Measurements from ENCODE around the gene C10orf71. TPM values are rescaled to one million over a fixed set of nuclear protein-coding genes. Genes with fewer than 3 reads are reported as not detected.

Gene C10orf71
- total RNA-seq, 1 experiment from 2014 or later: not detected

DNA sequence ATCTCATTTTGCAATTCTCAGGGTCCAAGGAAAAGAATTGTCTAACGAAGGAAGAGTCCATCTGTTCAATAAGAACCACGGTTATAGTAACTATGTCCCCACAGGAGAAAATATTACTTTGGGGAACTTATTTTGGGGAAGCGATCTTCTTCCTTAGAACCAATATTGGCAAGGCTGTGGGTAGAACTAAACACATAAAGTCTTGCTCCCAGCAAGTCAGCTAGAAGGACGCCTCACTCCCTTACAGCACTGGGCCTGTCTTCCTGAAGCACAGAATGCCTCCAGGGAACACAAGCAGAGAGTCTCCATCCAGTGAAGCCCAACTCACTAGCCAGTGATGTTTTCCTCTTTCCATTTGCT, 30.2 kb downstream of the C10orf71 start:
- no peak for ATAC-seq
- no peaks in the 10 kb centered on the region for H3K36me3 ChIP-seq (ENCODE audit: control insufficient read depth in 1 of 2, insufficient read depth in 2 of 2, low read length in 2 of 2)
- H3K27ac ChIP-seq (ENCODE audit: low read depth, low read length): no peak overlapping the region
- POLR2A ChIA-PET: no interaction called here
- no peak for TF ChIP-seq CEBPB (IDR thresholded peaks at IDR 0.05; ENCODE audit: low read depth)
- no peak for TF ChIP-seq POLR2A (IDR thresholded peaks at IDR 0.05; ENCODE audit: borderline replicate concordance, extremely low read depth, insufficient read depth, insufficient read length)
- TF ChIP-seq RAD21 (IDR thresholded peaks at IDR 0.05; ENCODE audit: low read depth): no peak
- no peak for TF ChIP-seq EZH2 (IDR thresholded peaks at IDR 0.05)
- TF ChIP-seq SIN3A (IDR thresholded peaks at IDR 0.05; ENCODE audit: low read depth): no peak
- TF ChIP-seq YY1 (IDR thresholded peaks at IDR 0.05; ENCODE audit: extremely low read depth, insufficient replicate concordance, low read depth, low read length): no peak
- no peak for TF ChIP-seq FOSL1 (IDR thresholded peaks at IDR 0.05; ENCODE audit: low read depth)
- no peak for TF ChIP-seq SP1 (IDR thresholded peaks at IDR 0.05; ENCODE audit: low read depth)
- TF ChIP-seq TCF7L2 (IDR thresholded peaks at IDR 0.05; ENCODE audit: borderline replicate concordance, extremely low read depth, insufficient read depth, insufficient read length): no peak
- TF ChIP-seq ZFX (IDR thresholded peaks at IDR 0.05): no peak
- TF ChIP-seq EGR1 (IDR thresholded peaks at IDR 0.05; ENCODE audit: low read depth): no peak
- no peak for TF ChIP-seq EZH2phosphoT487 (IDR thresholded peaks at IDR 0.05; ENCODE audit: borderline replicate concordance)
- no peak for TF ChIP-seq ELF1 (IDR thresholded peaks at IDR 0.05; ENCODE audit: borderline replicate concordance, low read depth)
- TF ChIP-seq JUND (IDR thresholded peaks at IDR 0.05): no peak
- no peak for TF ChIP-seq POLR2AphosphoS5 (IDR thresholded peaks at IDR 0.05; ENCODE audit: low read depth, low read length)
- TF ChIP-seq, protein P1, sequence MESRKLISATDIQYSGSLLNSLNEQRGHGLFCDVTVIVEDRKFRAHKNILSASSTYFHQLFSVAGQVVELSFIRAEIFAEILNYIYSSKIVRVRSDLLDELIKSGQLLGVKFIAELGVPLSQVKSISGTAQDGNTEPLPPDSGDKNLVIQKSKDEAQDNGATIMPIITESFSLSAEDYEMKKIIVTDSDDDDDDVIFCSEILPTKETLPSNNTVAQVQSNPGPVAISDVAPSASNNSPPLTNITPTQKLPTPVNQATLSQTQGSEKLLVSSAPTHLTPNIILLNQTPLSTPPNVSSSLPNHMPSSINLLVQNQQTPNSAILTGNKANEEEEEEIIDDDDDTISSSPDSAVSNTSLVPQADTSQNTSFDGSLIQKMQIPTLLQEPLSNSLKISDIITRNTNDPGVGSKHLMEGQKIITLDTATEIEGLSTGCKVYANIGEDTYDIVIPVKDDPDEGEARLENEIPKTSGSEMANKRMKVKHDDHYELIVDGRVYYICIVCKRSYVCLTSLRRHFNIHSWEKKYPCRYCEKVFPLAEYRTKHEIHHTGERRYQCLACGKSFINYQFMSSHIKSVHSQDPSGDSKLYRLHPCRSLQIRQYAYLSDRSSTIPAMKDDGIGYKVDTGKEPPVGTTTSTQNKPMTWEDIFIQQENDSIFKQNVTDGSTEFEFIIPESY (IDR thresholded peaks at IDR 0.05; ENCODE audit: extremely low read depth, insufficient replicate concordance, low read length): no peak
- TF ChIP-seq, protein P2, sequence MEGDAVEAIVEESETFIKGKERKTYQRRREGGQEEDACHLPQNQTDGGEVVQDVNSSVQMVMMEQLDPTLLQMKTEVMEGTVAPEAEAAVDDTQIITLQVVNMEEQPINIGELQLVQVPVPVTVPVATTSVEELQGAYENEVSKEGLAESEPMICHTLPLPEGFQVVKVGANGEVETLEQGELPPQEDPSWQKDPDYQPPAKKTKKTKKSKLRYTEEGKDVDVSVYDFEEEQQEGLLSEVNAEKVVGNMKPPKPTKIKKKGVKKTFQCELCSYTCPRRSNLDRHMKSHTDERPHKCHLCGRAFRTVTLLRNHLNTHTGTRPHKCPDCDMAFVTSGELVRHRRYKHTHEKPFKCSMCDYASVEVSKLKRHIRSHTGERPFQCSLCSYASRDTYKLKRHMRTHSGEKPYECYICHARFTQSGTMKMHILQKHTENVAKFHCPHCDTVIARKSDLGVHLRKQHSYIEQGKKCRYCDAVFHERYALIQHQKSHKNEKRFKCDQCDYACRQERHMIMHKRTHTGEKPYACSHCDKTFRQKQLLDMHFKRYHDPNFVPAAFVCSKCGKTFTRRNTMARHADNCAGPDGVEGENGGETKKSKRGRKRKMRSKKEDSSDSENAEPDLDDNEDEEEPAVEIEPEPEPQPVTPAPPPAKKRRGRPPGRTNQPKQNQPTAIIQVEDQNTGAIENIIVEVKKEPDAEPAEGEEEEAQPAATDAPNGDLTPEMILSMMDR (IDR thresholded peaks at IDR 0.05 in 2 of 3, conservative IDR thresholded peaks at IDR 0.05 in 1 of 3; ENCODE audit: borderline replicate concordance in 1 of 3, insufficient read depth in 1 of 3, low read depth in 2 of 3, low read length in 2 of 3): no peak
- TF ChIP-seq, protein P3, sequence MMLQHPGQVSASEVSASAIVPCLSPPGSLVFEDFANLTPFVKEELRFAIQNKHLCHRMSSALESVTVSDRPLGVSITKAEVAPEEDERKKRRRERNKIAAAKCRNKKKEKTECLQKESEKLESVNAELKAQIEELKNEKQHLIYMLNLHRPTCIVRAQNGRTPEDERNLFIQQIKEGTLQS (IDR thresholded peaks at IDR 0.05): no peak
- TF ChIP-seq, protein P4, sequence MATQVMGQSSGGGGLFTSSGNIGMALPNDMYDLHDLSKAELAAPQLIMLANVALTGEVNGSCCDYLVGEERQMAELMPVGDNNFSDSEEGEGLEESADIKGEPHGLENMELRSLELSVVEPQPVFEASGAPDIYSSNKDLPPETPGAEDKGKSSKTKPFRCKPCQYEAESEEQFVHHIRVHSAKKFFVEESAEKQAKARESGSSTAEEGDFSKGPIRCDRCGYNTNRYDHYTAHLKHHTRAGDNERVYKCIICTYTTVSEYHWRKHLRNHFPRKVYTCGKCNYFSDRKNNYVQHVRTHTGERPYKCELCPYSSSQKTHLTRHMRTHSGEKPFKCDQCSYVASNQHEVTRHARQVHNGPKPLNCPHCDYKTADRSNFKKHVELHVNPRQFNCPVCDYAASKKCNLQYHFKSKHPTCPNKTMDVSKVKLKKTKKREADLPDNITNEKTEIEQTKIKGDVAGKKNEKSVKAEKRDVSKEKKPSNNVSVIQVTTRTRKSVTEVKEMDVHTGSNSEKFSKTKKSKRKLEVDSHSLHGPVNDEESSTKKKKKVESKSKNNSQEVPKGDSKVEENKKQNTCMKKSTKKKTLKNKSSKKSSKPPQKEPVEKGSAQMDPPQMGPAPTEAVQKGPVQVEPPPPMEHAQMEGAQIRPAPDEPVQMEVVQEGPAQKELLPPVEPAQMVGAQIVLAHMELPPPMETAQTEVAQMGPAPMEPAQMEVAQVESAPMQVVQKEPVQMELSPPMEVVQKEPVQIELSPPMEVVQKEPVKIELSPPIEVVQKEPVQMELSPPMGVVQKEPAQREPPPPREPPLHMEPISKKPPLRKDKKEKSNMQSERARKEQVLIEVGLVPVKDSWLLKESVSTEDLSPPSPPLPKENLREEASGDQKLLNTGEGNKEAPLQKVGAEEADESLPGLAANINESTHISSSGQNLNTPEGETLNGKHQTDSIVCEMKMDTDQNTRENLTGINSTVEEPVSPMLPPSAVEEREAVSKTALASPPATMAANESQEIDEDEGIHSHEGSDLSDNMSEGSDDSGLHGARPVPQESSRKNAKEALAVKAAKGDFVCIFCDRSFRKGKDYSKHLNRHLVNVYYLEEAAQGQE (IDR thresholded peaks at IDR 0.05; ENCODE audit: low read depth): no peak
- no peak overlapping the region for H2AFZ ChIP-seq (ENCODE audit: low read depth, low read length, poor library complexity, severe bottlenecking)
- H4K20me1 ChIP-seq (ENCODE audit: insufficient read depth): no peaks in the 10 kb centered on the region
- no peak overlapping the region for H3K4me3 ChIP-seq (replicated peaks in 1 of 2; ENCODE audit: low read depth in 1 of 2, low read length in 2 of 2)
- H3K4me1 ChIP-seq (ENCODE audit: control insufficient read depth in 1 of 2, insufficient read depth in 2 of 2, low read length in 2 of 2): no peaks in the 10 kb centered on the region
- H3K79me2 ChIP-seq (ENCODE audit: insufficient read depth, low read length): no peaks in the 10 kb centered on the region
- CTCF ChIA-PET: no interaction called here
- H3K27me3 ChIP-seq (ENCODE audit: insufficient read depth, low read length): peaks cover 19% of the 10 kb centered on the region
- no TSS peak for BruUV-seq (replicated peaks)
- H3K9me3 ChIP-seq (ENCODE audit: control insufficient read depth in 1 of 2, insufficient read depth in 1 of 2, low read depth in 1 of 2, low read length in 2 of 2): no peaks in the 10 kb centered on the region
- no peak overlapping the region for H3K9ac ChIP-seq (ENCODE audit: low read length)
- no peak for DNase-seq (ENCODE audit: low read depth, low spot score)
- H3K9me2 ChIP-seq (ENCODE audit: insufficient read depth): no peaks in the 10 kb centered on the region
- intact Hi-C loops (cut with micrococcal nuclease): no loop called here
- no peak overlapping the region for H3K4me2 ChIP-seq (ENCODE audit: low read length)
- RAD21 ChIA-PET (ENCODE audit: low non-redundant PET in 1 of 2, low total read pairs in 2 of 2, uncharacterized antibody in 2 of 2, unreplicated experiment in 2 of 2): no interaction called here

Measured in HCT116 (cell line).